ENCODE measurements around the gene IMMP1L.

DNA sequence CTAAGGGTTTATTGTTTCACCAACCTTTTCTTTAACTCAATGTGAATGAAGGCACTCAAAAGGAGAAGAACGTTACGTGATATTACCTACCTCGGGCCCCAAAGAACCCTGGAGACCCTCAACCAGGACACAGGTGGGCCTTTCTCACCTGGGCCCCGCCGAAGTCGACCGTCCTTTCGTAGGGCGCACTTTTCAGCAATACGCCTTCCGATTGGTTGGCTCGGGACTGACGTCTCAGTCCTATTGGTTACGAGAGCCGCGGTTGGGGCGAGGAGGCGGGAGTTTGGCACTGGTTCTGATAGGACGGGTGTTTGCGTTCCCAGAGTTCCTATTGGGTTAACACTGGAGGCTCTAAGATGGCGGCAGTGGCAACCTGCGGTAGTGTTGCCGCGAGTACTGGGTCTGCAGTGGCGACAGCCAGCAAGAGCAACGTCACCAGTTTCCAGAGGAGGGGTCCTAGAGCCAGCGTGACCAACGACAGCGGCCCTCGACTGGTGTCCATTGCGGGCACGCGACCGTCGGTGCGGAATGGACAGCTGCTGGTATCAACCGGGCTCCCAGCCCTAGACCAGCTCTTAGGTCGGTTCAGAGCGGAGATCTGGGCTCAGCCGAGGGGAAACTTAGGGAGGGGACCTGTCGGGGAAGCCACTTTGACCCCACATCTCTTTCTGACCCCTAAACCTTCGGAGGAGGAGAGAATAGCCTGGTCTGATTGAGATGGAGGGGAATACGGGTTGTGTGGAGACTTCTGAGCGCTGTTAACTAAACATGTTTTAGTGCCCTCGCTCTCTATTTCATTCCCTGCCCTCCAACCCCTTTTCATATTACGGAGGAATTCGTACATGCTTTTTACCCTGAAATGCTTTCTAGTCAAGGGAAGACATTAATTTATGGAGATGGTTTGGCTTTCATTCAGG is at the start of gene IMMP1L, which contains the start of gene ELP4:
- TF ChIP-seq, protein P1, sequence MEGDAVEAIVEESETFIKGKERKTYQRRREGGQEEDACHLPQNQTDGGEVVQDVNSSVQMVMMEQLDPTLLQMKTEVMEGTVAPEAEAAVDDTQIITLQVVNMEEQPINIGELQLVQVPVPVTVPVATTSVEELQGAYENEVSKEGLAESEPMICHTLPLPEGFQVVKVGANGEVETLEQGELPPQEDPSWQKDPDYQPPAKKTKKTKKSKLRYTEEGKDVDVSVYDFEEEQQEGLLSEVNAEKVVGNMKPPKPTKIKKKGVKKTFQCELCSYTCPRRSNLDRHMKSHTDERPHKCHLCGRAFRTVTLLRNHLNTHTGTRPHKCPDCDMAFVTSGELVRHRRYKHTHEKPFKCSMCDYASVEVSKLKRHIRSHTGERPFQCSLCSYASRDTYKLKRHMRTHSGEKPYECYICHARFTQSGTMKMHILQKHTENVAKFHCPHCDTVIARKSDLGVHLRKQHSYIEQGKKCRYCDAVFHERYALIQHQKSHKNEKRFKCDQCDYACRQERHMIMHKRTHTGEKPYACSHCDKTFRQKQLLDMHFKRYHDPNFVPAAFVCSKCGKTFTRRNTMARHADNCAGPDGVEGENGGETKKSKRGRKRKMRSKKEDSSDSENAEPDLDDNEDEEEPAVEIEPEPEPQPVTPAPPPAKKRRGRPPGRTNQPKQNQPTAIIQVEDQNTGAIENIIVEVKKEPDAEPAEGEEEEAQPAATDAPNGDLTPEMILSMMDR (IDR thresholded peaks at IDR 0.05; ENCODE audit: insufficient read depth, low read length): no peak
- TF ChIP-seq POLR2AphosphoS5 (IDR thresholded peaks at IDR 0.05; ENCODE audit: low read depth) (peak; percentile 72), SPI1 (IDR thresholded peaks at IDR 0.05; ENCODE audit: borderline replicate concordance, low read depth) (0 out of 2 replicates have a peak, but pooled peaks have one; percentile 2)
- TF ChIP-seq, protein P2, sequence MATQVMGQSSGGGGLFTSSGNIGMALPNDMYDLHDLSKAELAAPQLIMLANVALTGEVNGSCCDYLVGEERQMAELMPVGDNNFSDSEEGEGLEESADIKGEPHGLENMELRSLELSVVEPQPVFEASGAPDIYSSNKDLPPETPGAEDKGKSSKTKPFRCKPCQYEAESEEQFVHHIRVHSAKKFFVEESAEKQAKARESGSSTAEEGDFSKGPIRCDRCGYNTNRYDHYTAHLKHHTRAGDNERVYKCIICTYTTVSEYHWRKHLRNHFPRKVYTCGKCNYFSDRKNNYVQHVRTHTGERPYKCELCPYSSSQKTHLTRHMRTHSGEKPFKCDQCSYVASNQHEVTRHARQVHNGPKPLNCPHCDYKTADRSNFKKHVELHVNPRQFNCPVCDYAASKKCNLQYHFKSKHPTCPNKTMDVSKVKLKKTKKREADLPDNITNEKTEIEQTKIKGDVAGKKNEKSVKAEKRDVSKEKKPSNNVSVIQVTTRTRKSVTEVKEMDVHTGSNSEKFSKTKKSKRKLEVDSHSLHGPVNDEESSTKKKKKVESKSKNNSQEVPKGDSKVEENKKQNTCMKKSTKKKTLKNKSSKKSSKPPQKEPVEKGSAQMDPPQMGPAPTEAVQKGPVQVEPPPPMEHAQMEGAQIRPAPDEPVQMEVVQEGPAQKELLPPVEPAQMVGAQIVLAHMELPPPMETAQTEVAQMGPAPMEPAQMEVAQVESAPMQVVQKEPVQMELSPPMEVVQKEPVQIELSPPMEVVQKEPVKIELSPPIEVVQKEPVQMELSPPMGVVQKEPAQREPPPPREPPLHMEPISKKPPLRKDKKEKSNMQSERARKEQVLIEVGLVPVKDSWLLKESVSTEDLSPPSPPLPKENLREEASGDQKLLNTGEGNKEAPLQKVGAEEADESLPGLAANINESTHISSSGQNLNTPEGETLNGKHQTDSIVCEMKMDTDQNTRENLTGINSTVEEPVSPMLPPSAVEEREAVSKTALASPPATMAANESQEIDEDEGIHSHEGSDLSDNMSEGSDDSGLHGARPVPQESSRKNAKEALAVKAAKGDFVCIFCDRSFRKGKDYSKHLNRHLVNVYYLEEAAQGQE (IDR thresholded peaks at IDR 0.05; ENCODE audit: insufficient replicate concordance, low read depth): peak; percentile 49
